GM19467 (cell line): ENCODE data around the gene MYO18B.
"Not testable (repeated sequence)": the region's sequence is repeated elsewhere in the genome, so short reads cannot be mapped to it uniquely, and the experiment has no call there.

Source experiments
- ATAC-seq: cut with Tn5 transposase; IDR thresholded peaks from one replicate; pipeline ENCODE4 v1.9.1; 2021; ENCODE audit warnings: mild to moderate bottlenecking, moderate library complexity; ENCODE audit not compliant: unreplicated experiment

Gene MYO18B

DNA sequence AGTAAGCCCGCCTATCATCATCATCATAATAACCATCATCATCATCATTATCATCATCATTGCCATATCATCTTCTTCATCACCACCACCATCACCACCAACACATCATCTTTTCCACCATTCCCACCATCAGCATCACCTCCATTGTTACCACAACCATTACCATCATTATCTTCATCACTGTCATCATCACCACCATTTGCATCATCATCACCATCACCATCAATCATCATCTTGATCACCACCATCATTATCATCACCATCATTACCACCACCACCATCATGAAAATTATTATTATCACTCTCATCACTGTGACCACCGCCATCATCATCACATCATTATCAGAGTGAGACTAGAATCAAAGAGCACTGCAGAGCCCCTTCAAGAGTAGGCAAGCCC, 227.9 kb downstream of the MYO18B start:
- no peak for ATAC-seq

- ATAC-seq, result no peak
Observed at GRCh38 chr22:25970374-25970911, 228.5 kb downstream of the MYO18B start.

- no peak for ATAC-seq
Observed at GRCh38 chr22:25970999-25971811, 229.2 kb downstream of the MYO18B start.

DNA sequence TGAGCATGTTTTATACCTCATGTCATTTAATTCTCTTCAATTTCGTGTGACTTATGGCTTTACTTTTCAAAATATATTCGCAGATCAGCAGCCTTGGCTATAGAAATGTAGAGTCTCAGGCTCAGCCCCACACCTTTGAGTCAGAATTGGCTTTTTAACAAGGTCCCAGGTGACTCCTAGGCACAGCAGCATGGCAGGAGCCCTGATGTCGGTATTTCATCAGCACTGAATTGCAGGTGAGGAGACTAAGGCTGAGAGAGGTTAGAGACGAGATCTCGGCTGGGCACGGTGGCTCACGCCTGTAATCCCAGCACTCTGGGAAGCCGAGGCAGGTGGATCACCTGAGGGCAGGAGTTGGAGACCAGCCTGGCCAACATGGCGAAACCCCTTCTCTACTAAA, 230.4 kb downstream of the MYO18B start:
- no peak for ATAC-seq

- no peak for ATAC-seq
Observed at GRCh38 chr22:25976356-25976755, 234.4 kb downstream of the MYO18B start.

GRCh38 chr22:25979968-25980367, 238.0 kb downstream of the MYO18B start:
- ATAC-seq, result no peak

DNA sequence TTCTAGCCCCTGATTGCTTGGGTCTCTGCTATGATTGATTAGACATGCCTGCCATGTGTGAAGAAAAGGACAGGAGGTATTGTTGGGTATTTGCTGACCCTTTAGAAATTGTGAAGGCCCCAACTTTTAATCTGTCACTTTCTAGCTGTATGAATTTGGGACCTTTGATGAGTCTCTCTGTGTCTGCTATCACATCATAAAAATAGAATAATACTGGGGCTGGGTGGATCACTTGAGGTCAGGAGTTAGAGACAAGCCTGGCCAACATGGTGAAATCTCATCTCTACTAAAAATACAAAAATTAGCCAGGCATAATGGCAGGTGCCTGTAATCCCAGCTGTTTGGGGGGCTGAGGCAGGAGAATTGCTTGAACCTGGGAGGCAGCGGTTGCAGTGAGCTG, 242.9 kb downstream of the MYO18B start:
- not testable (repeated sequence) for ATAC-seq

- ATAC-seq, result no peak
Observed at GRCh38 chr22:25987948-25988347, 246.0 kb downstream of the MYO18B start.

- no peak for ATAC-seq
Observed at GRCh38 chr22:25990940-25991339, 249.0 kb downstream of the MYO18B start.

DNA sequence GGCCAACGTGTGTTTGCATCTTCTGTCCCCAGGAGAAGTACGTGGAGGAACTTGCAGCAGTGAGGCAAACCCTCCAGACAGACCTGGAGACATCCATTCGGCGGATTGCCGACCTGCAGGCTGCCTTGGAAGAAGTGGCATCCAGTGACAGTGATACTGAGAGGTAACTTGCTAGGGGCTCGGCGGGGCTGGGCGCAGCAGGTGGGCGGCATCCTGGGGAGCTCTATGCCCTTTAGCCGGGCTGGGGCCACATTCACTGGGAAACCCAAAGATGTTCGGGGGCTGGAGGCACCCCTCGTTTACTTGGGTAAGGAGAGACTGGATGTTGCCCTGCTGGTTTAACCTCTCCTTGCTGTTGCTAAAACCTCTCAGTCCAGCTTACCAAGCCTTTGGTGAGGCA, 250.3 kb downstream of the MYO18B start:
- ATAC-seq, result no peak

DNA sequence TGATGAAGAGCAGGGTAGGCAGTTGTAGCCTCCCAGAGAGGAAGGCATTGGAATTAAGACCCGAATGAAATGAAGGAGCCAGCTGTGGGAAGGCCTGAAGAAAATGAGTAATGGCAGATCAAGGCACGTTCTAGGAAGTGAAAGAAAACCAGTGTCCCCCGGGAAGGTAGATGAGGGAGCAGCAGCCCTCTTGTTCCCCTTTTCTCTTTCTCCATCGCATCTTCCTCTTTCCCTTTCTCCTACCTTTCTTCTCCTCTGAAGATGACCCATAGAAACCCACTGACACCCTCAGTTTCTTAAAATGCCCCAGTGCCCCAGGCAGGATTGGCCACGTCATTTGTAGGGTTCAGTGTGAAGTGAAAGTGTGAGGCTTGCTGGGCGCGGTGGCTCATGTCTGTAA, 254.7 kb downstream of the MYO18B start:
- no peak for ATAC-seq

- ATAC-seq, result no peak
Observed at GRCh38 chr22:25997886-25998775, 256.1 kb downstream of the MYO18B start.

GRCh38 chr22:26002456-26002855, 260.5 kb downstream of the MYO18B start:
- ATAC-seq, result no peak

DNA sequence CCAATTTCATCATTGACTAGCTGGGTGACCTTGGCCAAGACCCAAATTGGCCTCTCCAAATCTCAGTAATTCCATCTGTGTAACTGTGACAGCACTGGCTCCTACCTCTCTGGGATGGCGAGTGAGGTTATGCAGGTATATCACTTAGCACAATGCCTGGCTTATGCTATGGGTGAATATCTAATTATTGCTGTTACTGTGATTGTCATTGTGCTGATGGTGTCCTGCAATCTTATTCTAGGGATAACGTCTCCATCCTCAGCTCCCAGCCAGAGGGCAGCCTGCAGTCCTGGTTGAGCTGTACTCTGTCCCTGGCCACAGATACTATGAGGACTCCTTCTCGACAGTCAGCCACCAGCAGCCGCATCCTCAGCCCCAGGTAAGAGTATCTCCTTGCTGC, 262.5 kb downstream of the MYO18B start:
- ATAC-seq, result no peak

DNA sequence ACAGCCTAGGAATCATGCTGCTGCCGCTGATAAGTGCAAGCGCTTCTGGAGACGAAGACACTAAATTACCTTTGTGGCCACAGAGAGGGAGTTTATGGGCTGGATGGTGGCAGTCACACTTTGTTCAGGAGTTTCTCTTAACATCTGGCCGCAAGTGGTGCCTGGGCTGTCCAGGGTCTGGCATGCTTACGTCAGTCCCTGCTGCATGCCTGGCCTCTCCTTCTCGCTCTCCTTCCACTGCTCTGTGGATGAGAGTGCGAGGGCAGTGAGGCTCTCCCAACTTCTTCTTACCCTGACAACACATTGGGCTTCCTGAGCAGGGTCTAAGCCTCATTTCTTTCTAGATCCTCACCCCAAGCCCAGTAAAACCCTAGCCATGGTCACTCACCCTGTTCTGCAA, 266.6 kb downstream of the MYO18B start:
- no peak for ATAC-seq

GRCh38 chr22:26016916-26017315, 274.9 kb downstream of the MYO18B start:
- ATAC-seq, result no peak

DNA sequence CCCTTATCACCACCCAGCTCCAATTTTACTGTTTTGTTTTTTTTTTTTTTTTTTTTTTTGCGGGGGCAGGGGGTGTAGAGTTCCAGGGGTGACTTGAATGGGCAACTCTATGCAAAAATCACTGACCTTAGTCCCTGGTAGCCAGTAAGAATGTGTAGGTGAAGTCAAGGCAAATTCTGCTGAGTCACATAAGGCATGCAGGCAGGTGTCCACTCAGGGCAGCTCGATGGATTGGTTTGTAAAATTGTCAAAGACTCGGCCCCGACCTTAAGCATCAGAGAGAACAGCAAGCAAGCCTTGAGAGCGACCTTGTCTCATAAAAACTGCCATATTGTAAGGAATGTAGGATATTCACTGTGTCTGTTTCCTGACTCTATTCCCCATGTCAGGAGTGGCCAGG, 275.9 kb downstream of the MYO18B start:
- ATAC-seq, result no peak

- no peak for ATAC-seq
Observed at GRCh38 chr22:26019596-26019995, 277.6 kb downstream of the MYO18B start.

GRCh38 chr22:26021516-26021915, 279.5 kb downstream of the MYO18B start:
- ATAC-seq, result no peak

GRCh38 chr22:26023104-26023775, 281.3 kb downstream of the MYO18B start:
- ATAC-seq, result no peak

GRCh38 chr22:26025626-26026025, 283.6 kb downstream of the MYO18B start:
- ATAC-seq, result no peak
